GM18519 (cell line): ENCODE measurements around the gene SIX3.

Experiments used
- ATAC-seq: cut with Tn5 transposase; IDR thresholded peaks from one replicate; pipeline ENCODE4 v1.9.1; 2021; ENCODE audit warnings: mild to moderate bottlenecking, moderate library complexity; ENCODE audit not compliant: unreplicated experiment, low FRiP score

The SIX3 gene

GRCh38 chr2:44941551-44942234 is at the start of gene SIX3:
SIX3 (plus strand) TSS chr2:44941702; CDS start chr2:44942105, 403 bp downstream.
- ATAC-seq = no peak

GRCh38 chr2:44894058-44894457 is 47.4 kb upstream of the SIX3 start:
- no peak for ATAC-seq

- no peak for ATAC-seq
Measured at GRCh38 chr2:44895061-44895460, 46.4 kb upstream of the SIX3 start.

- no peak for ATAC-seq
Measured at GRCh38 chr2:44897406-44897805, 44.1 kb upstream of the SIX3 start.

- ATAC-seq = no peak
Measured at GRCh38 chr2:44902217-44903137, 39.0 kb upstream of the SIX3 start.

GRCh38 chr2:44904578-44904977 is 36.9 kb upstream of the SIX3 start:
- no peak for ATAC-seq

GRCh38 chr2:44906972-44907371 is 34.5 kb upstream of the SIX3 start:
- no peak for ATAC-seq

GRCh38 chr2:44909831-44910230 is 31.7 kb upstream of the SIX3 start:
- ATAC-seq = no peak

GRCh38 chr2:44912660-44913059 is 28.8 kb upstream of the SIX3 start:
- ATAC-seq = no peak

- ATAC-seq = no peak
Measured at GRCh38 chr2:44916291-44916690, 25.2 kb upstream of the SIX3 start.

- no peak for ATAC-seq
Measured at GRCh38 chr2:44918095-44918775, 23.3 kb upstream of the SIX3 start.

- no peak for ATAC-seq
Measured at GRCh38 chr2:44920751-44921150, 20.8 kb upstream of the SIX3 start.

- no peak for ATAC-seq
Measured at GRCh38 chr2:44922776-44923175, 18.7 kb upstream of the SIX3 start.

GRCh38 chr2:44925561-44926136 is 15.9 kb upstream of the SIX3 start:
- no peak for ATAC-seq

- no peak for ATAC-seq
Measured at GRCh38 chr2:44926957-44927356, 14.5 kb upstream of the SIX3 start.

GRCh38 chr2:44927985-44928482 is 13.5 kb upstream of the SIX3 start:
- no peak for ATAC-seq

GRCh38 chr2:44928483-44929158 is 12.9 kb upstream of the SIX3 start:
- ATAC-seq = no peak

GRCh38 chr2:44929159-44929734 is 12.3 kb upstream of the SIX3 start:
- no peak for ATAC-seq

- ATAC-seq = no peak
Measured at GRCh38 chr2:44929735-44930273, 11.7 kb upstream of the SIX3 start.
